ENCODE data around the gene BRD1.

The BRD1 gene

DNA sequence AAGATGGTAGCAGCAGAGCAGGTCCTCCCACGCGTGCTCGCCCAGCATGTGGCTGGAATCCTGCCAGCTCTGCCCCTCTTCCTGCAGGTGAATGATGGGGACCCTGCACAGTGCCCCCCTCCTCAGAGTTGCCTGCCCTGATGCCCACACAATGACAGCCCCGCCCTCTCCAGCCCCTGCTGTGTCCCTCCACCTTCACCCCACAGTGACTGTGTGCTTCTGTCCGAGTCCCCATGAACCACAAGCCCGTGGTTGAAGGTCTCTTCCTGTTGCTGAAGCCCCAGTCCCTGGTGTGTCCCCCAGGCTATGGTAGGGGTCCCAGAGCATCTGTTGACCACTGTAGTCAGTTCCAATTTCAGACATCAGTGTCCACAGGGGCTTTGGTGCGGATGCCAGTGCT, 71.0 kb downstream of the BRD1 start:
- no peak overlapping the region for H3K27ac Mint-ChIP-seq
- peaks cover 4% of the 10 kb centered on the region for H3K4me1 Mint-ChIP-seq (ENCODE audit: low read depth)
- H3K9me3 Mint-ChIP-seq, result no peaks in the 10 kb centered on the region
- H3K36me3 Mint-ChIP-seq (ENCODE audit: low read depth), result no peaks in the 10 kb centered on the region
- no peak overlapping the region for H3K4me3 Mint-ChIP-seq
- H3K27me3 Mint-ChIP-seq (ENCODE audit: low read depth), result no peaks in the 10 kb centered on the region

DNA sequence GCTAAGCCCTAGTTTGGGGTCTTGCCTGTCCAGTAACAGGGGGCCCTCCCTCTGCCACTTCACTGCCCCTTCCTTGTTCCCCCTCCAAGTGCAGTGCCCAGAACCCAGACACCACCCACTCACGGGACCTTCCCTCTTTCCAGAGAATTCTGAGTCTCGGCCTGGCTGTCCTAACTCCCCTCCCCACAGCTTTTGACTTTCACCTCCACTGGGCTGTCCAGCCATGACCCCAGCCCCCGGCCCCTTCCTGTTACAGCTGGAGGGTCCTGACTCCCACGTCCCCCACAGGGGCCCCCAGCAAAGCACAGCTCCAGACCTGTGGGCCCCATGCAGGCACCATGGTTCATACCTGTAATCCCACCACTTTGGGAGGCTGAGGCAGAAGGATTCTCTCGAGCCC, 71.5 kb downstream of the BRD1 start:
- Mint-ChIP-seq H3K27ac (no peak overlapping the region), H3K27me3 (ENCODE audit: low read depth) (no peaks in the 10 kb centered on the region), H3K4me1 (ENCODE audit: low read depth) (peaks cover 4% of the 10 kb centered on the region), H3K4me3 (no peak overlapping the region), H3K9me3 (no peaks in the 10 kb centered on the region), H3K36me3 (ENCODE audit: low read depth) (no peaks in the 10 kb centered on the region)

GRCh38 chr22:49755631-49756001, 72.1 kb downstream of the BRD1 start:
- no peak overlapping the region for H3K4me3 Mint-ChIP-seq
- H3K27me3 Mint-ChIP-seq (ENCODE audit: low read depth), result no peaks in the 10 kb centered on the region
- H3K36me3 Mint-ChIP-seq (ENCODE audit: low read depth), result no peaks in the 10 kb centered on the region
- H3K9me3 Mint-ChIP-seq, result no peaks in the 10 kb centered on the region
- H3K4me1 Mint-ChIP-seq (ENCODE audit: low read depth), result peaks cover 1% of the 10 kb centered on the region
- no peak overlapping the region for H3K27ac Mint-ChIP-seq

- Mint-ChIP-seq H3K27me3 (ENCODE audit: low read depth) (no peaks in the 10 kb centered on the region), H3K4me3 (no peak overlapping the region), H3K36me3 (ENCODE audit: low read depth) (no peaks in the 10 kb centered on the region), H3K9me3 (no peaks in the 10 kb centered on the region), H3K27ac (no peak overlapping the region), H3K4me1 (ENCODE audit: low read depth) (no peaks in the 10 kb centered on the region)
These were observed 72.7 kb downstream of the BRD1 start for GRCh38 chr22:49754696-49755630.

DNA sequence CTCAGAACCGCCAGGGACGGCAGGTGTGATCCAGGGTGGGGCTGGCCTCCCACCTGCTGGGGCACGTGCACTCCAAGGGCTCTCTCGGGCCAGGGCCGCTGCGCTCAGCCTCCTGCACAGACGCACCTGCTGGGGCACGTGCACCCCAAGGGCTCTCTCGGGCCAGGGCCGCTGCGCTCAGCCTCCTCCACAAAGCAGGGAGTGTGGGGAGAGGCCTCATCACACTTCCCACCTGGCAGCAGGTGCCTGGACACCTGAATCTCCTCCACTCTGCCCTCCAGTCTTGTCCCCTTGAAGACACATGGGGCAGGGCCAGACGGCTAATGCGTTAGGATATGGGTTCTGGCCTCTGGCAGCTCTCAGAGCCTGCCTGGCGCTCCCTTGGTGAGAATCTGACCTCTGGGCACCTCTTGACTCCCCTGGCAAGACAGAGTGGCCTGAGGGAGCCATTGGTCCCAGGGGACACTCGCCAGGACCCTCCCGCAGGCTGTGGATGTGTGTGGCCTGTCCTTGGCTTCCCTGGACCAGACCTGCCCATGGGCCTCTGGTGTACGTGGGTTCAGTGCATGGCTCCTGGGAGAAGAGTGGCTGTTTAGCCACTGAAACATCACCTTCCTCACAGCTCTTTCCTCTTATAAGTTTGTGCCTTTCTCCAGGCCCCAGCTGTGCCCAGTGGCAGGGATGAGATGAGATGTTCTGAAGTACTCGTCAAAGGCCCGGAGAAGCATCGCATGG, 73.5 kb downstream of the BRD1 start:
- no peaks in the 10 kb centered on the region for H3K36me3 Mint-ChIP-seq (ENCODE audit: low read depth)
- H3K4me1 Mint-ChIP-seq (ENCODE audit: low read depth), result no peaks in the 10 kb centered on the region
- no peak overlapping the region for H3K27ac Mint-ChIP-seq
- no peaks in the 10 kb centered on the region for H3K27me3 Mint-ChIP-seq (ENCODE audit: low read depth)
- no peak overlapping the region for H3K4me3 Mint-ChIP-seq
- H3K9me3 Mint-ChIP-seq, result no peaks in the 10 kb centered on the region

GRCh38 chr22:49753276-49753890, 74.3 kb downstream of the BRD1 start:
- H3K4me1 Mint-ChIP-seq (ENCODE audit: low read depth), result no peaks in the 10 kb centered on the region
- no peaks in the 10 kb centered on the region for H3K27me3 Mint-ChIP-seq (ENCODE audit: low read depth)
- H3K27ac Mint-ChIP-seq, result no peak overlapping the region

DNA sequence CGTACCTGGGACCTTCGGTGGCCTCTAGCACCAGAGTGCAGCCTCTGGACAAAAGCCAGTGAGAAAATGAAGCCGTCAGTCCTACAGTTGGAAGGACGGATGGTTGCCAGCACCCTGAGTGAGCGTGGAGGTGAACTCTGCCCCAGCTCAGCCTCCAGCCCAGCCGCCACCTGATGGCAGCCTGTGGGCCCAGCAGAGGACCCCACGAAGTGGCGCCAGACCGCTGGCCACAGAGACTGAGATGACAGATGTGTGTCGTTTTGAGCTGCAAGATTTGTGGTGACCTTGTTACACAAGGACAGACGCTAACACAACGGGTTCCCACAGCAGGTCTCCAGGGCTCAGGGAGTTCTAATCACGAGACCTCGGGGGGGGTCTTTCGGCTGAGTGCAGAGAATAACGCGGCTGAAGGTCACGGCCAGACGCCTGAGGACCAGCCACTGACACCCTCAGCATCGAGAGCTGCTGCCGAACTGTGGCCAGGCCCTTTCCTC, 75.0 kb downstream of the BRD1 start:
- Mint-ChIP-seq H3K27ac (no peak overlapping the region), H3K36me3 (ENCODE audit: low read depth) (no peaks in the 10 kb centered on the region), H3K27me3 (ENCODE audit: low read depth) (no peaks in the 10 kb centered on the region), H3K9me3 (peaks cover 5% of the 10 kb centered on the region), H3K4me3 (no peak overlapping the region), H3K4me1 (ENCODE audit: low read depth) (no peaks in the 10 kb centered on the region)

More at GRCh38 chr22:49753276-49753890, 74.3 kb downstream of the BRD1 start:
- H3K36me3 Mint-ChIP-seq (ENCODE audit: low read depth), result no peaks in the 10 kb centered on the region
- no peaks in the 10 kb centered on the region for H3K9me3 Mint-ChIP-seq
- no peak overlapping the region for H3K4me3 Mint-ChIP-seq

- Mint-ChIP-seq H3K4me1 (ENCODE audit: low read depth) (no peaks in the 10 kb centered on the region), H3K27ac (no peak overlapping the region), H3K27me3 (ENCODE audit: low read depth) (no peaks in the 10 kb centered on the region), H3K4me3 (no peak overlapping the region), H3K9me3 (peaks cover 9% of the 10 kb centered on the region), H3K36me3 (ENCODE audit: low read depth) (no peaks in the 10 kb centered on the region)
These were observed 75.6 kb downstream of the BRD1 start for GRCh38 chr22:49751966-49752597.

- Mint-ChIP-seq H3K4me1 (ENCODE audit: low read depth) (no peaks in the 10 kb centered on the region), H3K27me3 (ENCODE audit: low read depth) (peaks cover 3% of the 10 kb centered on the region), H3K36me3 (ENCODE audit: low read depth) (no peaks in the 10 kb centered on the region), H3K27ac (no peak overlapping the region), H3K4me3 (no peak overlapping the region), H3K9me3 (peaks cover 16% of the 10 kb centered on the region)
These were observed 76.2 kb downstream of the BRD1 start for GRCh38 chr22:49751318-49751965.

DNA sequence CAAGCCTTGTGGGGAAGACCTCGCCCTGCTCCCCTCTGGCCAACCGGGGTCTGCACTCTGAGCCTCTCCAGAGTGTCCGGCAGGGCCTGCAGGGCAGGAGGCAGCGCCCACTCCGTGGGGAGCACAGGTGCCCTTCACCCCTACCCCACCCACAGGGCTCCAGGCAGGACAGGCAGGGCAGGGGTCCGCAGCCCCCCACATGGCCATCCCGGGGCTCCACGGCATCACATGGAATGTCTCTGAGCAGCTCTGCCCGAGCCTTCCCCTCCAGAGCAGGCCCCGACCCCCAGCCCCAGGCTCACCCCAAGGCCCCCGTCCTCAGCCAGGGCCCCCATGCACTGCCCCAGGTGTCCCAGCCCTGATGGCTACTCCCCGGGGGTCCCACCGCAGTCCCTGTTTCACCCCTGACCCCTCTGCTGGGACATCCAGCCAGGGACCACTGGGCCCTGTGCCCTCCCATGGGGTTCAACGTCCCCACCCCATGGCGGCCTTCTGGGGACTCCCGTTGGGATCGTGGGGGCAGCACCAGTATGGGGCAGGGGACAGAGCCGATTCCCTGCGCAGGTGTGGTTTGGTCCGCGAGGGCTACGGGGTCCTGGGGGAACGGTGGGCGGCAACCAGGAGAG, 77.7 kb downstream of the BRD1 start:
- H3K36me3 Mint-ChIP-seq (ENCODE audit: low read depth), result no peaks in the 10 kb centered on the region
- no peak overlapping the region for H3K4me3 Mint-ChIP-seq
- peaks cover 29% of the 10 kb centered on the region for H3K9me3 Mint-ChIP-seq
- H3K27me3 Mint-ChIP-seq (ENCODE audit: low read depth), result peaks cover 17% of the 10 kb centered on the region
- H3K4me1 Mint-ChIP-seq (ENCODE audit: low read depth), result no peaks in the 10 kb centered on the region
- H3K27ac Mint-ChIP-seq, result no peak overlapping the region

- no peak overlapping the region for H3K27ac Mint-ChIP-seq
- H3K27me3 Mint-ChIP-seq (ENCODE audit: low read depth), result peaks cover 21% of the 10 kb centered on the region
- no peak overlapping the region for H3K4me3 Mint-ChIP-seq
These were observed 78.4 kb downstream of the BRD1 start for GRCh38 chr22:49749227-49749626.

DNA sequence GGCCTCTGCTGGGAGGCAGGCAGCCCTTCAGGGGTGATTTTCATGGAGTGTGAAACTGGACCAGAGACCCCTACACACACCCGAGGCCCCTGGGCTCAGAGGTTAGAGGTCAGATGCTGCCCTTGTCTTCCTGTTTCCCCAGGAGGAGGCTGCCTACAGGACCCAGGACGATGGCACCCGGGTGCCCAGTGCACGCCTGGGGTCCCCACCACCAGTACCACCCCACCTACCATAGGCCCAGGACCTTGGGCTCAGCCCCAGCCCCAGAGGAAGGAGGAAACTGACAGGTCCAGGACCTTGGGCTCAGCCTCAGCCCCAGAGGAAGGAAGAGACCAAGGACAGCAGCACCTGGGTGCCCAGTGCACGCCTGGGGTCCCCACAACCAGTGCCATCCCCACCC, 79.2 kb downstream of the BRD1 start:
- H3K36me3 Mint-ChIP-seq (ENCODE audit: low read depth), result no peaks in the 10 kb centered on the region
- H3K27ac Mint-ChIP-seq, result no peak overlapping the region
- H3K4me1 Mint-ChIP-seq (ENCODE audit: low read depth), result no peaks in the 10 kb centered on the region
- H3K27me3 Mint-ChIP-seq (ENCODE audit: low read depth), result peaks cover 21% of the 10 kb centered on the region
- peaks cover 34% of the 10 kb centered on the region for H3K9me3 Mint-ChIP-seq
- H3K4me3 Mint-ChIP-seq, result no peak overlapping the region

More at GRCh38 chr22:49749227-49749626, 78.4 kb downstream of the BRD1 start:
- H3K4me1 Mint-ChIP-seq (ENCODE audit: low read depth), result no peaks in the 10 kb centered on the region
- no peaks in the 10 kb centered on the region for H3K36me3 Mint-ChIP-seq (ENCODE audit: low read depth)
- H3K9me3 Mint-ChIP-seq, result peaks cover 34% of the 10 kb centered on the region

GRCh38 chr22:49747716-49748115, 80.0 kb downstream of the BRD1 start:
- H3K4me3 Mint-ChIP-seq, result no peak overlapping the region
- H3K36me3 Mint-ChIP-seq (ENCODE audit: low read depth), result no peaks in the 10 kb centered on the region
- H3K9me3 Mint-ChIP-seq, result peaks cover 34% of the 10 kb centered on the region
- no peaks in the 10 kb centered on the region for H3K4me1 Mint-ChIP-seq (ENCODE audit: low read depth)
- peaks cover 21% of the 10 kb centered on the region for H3K27me3 Mint-ChIP-seq (ENCODE audit: low read depth)
- H3K27ac Mint-ChIP-seq, result no peak overlapping the region
